Stomach (tissue), 9 donors: ENCODE data around the gene SLC6A15. TPM values are rescaled to one million over a fixed set of nuclear protein-coding genes. Genes with fewer than 3 reads are reported as not detected.

Experiments
- DNase-seq, 2 donors: peaks; one replicate each; pipeline versions ENCODE4 v3.0.0 to v3.0.0-alpha.2; 2013 to 2019
- H3K27ac ChIP-seq, 5 donors: fragments of 200-600 bp in 4 of 5; sonication (generic) in 4 of 5; one replicate each; pipeline ENCODE4 v1.5.1; 2013 to 2019; ENCODE audit warnings: mild to moderate bottlenecking in 1 of 5, moderate library complexity in 1 of 5
- H3K27me3 ChIP-seq, 3 donors: fragments of 200-600 bp; sonication (generic); one replicate each; pipeline ENCODE4 v1.5.1; 2017 to 2019; ENCODE audit warnings: mixed run types in 1 of 3
- H3K36me3 ChIP-seq, 4 donors: fragments of 200-600 bp; sonication (generic); 1 replicate in 3 of 4; 2 replicates in 1 of 4; pipeline ENCODE4 v1.5.1; 2016 to 2019
- H3K4me1 ChIP-seq, 4 donors: fragments of 200-600 bp; sonication (generic); one replicate each; pipeline ENCODE4 v1.5.1; 2016 to 2019
- H3K4me3 ChIP-seq, 4 donors: fragments of 200-600 bp; sonication (generic) in 3 of 4; one replicate each; pipeline ENCODE4 v1.5.1; 2016 to 2019; ENCODE audit warnings: mild to moderate bottlenecking in 1 of 4
- H3K9me3 ChIP-seq, 4 donors: fragments of 200-600 bp; sonication (generic); one replicate each; pipeline ENCODE4 v1.5.1; 2016 to 2019
- EP300 ChIP-seq: sonication (generic); formaldehyde crosslinking; IDR thresholded peaks from one replicate; pipeline ENCODE4 v1.6.1; 2017; ENCODE audit warnings: antibody characterized with exemption
- POLR2A ChIP-seq, 4 donors: fragments of 450-650 bp; IDR thresholded peaks; one replicate each; pipeline ENCODE4 v1.6.1; 2016; ENCODE audit warnings: antibody characterized with exemption in 4 of 4, control low read depth in 2 of 4, mild to moderate bottlenecking in 1 of 4, moderate library complexity in 1 of 4
- POLR2AphosphoS5 ChIP-seq, 3 donors: sonication (generic); formaldehyde crosslinking; IDR thresholded peaks; one replicate each; pipeline ENCODE4 v1.6.1; 2016; ENCODE audit warnings: antibody characterized with exemption in 3 of 3
- WGBS, 5 donors: extraction: QIAGEN DNeasy Blood & Tissue Kit in 3 of 5; methylation state at CpG; one replicate each; pipeline versions ENCODE4 v1.1.5 to v1.1.7; 2013 to 2018; 5-methylcytosine and 5-hydroxymethylcytosine counted together
- intact Hi-C: fragments of 100-400 bp; cut with DNase I; formaldehyde crosslinking; loops from one replicate; pipeline ENCODE4 v1.15.1; 2023; ENCODE audit warnings: low total_unique reads
- polyA plus RNA-seq, 3 donors: library from polyadenylated mRNA; stranded (reverse); fragments of 200-250 nt; gene quantifications; one replicate each; pipeline ENCODE4 v1.2.3, GENCODE V29; 2013
- total RNA-seq, 5 donors: library from RNA; depleted of rRNA; stranded (reverse); fragments of >200 nt; gene quantifications; one replicate each; pipeline versions ENCODE4 v1.1.0 to v1.2.3, GENCODE V29; 2014 to 2016
- TF ChIP-seq, protein P1 (sequence below), 7 experiments: fragments of 450-650 bp in 4 of 7; fragments of 200-600 bp in 3 of 7; sonication (generic) in 3 of 7; IDR thresholded peaks; one replicate each; pipeline ENCODE4 v1.5.1; 2016 to 2019; ENCODE audit warnings: antibody characterized with exemption in 7 of 7, control low read depth in 2 of 7, mild to moderate bottlenecking in 1 of 7
- donor health status: healthy with polysubstance abuse.
- donor health status: Bipolar disorder and iron deficiency.
- donor health status: healthy.

SLC6A15 gene
- total and polyA plus RNA-seq, 8 donors = 1.5 to 2.6 TPM; not detected in 6

DNA sequence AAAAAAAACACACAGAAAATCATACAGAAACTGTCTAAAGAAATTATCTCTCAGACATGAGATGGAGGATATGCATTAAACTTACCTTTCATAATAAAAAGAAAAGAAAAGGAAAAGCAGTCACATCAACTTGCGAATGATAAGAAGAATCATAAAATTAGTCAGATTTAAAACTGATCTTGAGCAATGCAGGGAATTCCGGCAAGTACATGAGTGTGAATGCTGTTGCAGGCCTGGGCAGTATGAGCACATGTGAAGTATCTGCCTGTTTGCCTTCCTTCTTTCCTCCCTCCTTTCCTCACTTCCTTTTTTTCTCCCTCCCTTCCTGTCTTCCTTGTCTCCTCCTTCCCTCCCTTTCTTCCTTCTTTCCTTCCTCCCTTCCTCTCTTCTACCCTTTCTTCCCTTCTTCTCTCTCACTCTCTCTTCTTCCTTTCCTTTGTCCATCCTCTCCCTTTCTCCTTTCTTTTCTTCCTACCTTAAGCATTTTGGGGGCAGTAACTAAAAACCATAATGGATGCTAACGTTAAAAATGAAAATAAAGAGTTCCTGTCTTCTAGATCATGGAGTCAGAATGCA lies 38.5 kb upstream of the SLC6A15 start:
- no peak for TF ChIP-seq POLR2AphosphoS5 (IDR thresholded peaks at IDR 0.05)
- TF ChIP-seq POLR2A (IDR thresholded peaks at IDR 0.05) = no peak
- TF ChIP-seq, protein P1, sequence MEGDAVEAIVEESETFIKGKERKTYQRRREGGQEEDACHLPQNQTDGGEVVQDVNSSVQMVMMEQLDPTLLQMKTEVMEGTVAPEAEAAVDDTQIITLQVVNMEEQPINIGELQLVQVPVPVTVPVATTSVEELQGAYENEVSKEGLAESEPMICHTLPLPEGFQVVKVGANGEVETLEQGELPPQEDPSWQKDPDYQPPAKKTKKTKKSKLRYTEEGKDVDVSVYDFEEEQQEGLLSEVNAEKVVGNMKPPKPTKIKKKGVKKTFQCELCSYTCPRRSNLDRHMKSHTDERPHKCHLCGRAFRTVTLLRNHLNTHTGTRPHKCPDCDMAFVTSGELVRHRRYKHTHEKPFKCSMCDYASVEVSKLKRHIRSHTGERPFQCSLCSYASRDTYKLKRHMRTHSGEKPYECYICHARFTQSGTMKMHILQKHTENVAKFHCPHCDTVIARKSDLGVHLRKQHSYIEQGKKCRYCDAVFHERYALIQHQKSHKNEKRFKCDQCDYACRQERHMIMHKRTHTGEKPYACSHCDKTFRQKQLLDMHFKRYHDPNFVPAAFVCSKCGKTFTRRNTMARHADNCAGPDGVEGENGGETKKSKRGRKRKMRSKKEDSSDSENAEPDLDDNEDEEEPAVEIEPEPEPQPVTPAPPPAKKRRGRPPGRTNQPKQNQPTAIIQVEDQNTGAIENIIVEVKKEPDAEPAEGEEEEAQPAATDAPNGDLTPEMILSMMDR (IDR thresholded peaks at IDR 0.05) = no peak
- no peak for TF ChIP-seq EP300
- no peaks in the 10 kb centered on the region for H3K27me3 ChIP-seq
- intact Hi-C loops = no loop called here
- no peaks in the 10 kb centered on the region for H3K9me3 ChIP-seq
- WGBS, 5 donors = 71 to 85% (median 74%) methylated on average over 3 of the region's 3 CpGs
- H3K27ac ChIP-seq = no peak overlapping the region
- no peak for DNase-seq
- no peak overlapping the region for H3K4me3 ChIP-seq
- no peaks in the 10 kb centered on the region for H3K36me3 ChIP-seq
- no peaks in the 10 kb centered on the region for H3K4me1 ChIP-seq

DNA sequence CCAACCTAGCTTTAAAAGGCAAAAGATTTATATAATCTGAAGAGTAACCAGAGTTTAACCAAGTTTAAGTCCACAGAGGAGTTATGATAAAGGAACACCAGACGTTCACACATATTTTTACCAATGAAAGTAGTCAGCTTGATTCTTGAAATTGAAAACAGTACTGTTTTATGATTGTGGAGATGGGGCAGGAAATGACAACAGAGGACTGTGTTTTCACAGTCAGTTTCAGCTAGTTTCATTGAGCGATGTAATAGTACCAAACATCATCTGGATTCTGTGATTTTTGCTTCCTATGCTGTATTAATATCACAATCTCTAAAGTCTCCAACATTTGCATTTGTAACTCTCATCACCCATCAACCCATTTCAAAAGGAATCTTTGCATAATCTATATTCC lies 34.2 kb upstream of the SLC6A15 start:
- H3K27ac ChIP-seq = no peak overlapping the region
- H3K27me3 ChIP-seq = no peaks in the 10 kb centered on the region
- 61 to 78% (median 66%) methylated on average over 2 of the region's 2 CpGs for WGBS, 5 donors
- H3K36me3 ChIP-seq = no peaks in the 10 kb centered on the region
- no peak overlapping the region for H3K4me3 ChIP-seq
- intact Hi-C loops = no loop called here
- no peaks in the 10 kb centered on the region for H3K9me3 ChIP-seq
- H3K4me1 ChIP-seq = no peaks in the 10 kb centered on the region
- no peak for DNase-seq
- TF ChIP-seq POLR2A (IDR thresholded peaks at IDR 0.05) (no peak), POLR2AphosphoS5 (IDR thresholded peaks at IDR 0.05) (no peak), EP300 (no peak)
- TF ChIP-seq, protein P1 (IDR thresholded peaks at IDR 0.05) = no peak

DNA sequence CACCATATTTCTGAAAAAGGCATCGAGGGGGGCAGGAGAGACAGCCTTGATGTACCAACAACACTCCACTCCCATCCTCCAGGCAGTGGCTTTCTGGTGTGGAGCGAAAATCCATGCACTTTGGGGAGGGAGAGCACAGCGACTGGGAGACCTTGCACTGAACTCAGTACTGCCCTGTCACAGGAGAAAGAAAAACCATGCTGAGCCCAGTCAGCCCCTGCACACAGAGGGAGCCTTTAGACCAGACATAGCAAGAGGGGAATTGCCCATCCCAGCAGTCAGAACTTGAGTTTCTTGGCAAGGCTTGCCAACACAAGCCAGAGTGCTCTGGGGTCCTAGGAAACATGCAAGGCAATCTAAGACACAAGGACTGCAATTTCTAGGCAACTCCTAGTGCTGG lies 24.8 kb upstream of the SLC6A15 start:
- no peak for DNase-seq
- no peak for TF ChIP-seq POLR2AphosphoS5 (IDR thresholded peaks at IDR 0.05)
- no peak for TF ChIP-seq POLR2A (IDR thresholded peaks at IDR 0.05)
- TF ChIP-seq, protein P1 (IDR thresholded peaks at IDR 0.05) = no peak
- TF ChIP-seq EP300 = no peak
- H3K27ac ChIP-seq = no peak overlapping the region

DNA sequence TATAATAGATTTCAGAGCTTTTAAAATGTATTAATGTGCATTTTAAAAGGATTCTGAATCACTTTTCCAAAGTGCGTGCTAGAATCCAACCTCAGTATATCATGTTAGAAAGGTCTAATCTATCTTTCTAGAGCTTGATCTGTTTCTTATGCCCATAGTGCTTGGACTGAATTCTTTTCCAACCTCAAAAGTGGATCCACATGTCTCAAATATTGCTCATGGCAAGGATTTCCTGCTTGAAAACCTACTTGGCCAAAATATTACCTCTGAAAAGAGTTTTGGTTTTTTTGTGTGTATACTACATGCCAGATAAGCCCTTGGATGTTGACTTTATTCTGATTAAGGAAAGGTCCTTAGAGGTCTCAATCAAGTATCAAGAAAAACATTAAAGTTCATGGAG lies 16.9 kb upstream of the SLC6A15 start:
- 86 to 97% (median 96%) methylated on average over 1 of the region's 1 CpG for WGBS, 5 donors
- TF ChIP-seq POLR2AphosphoS5 (IDR thresholded peaks at IDR 0.05) = no peak
- TF ChIP-seq, protein P1 (IDR thresholded peaks at IDR 0.05) = no peak
- no peaks in the 10 kb centered on the region for H3K36me3 ChIP-seq
- intact Hi-C loops = no loop called here
- no peaks in the 10 kb centered on the region for H3K4me1 ChIP-seq
- H3K9me3 ChIP-seq = no peaks in the 10 kb centered on the region
- peaks cover 0 to 8% (median 0%) of the 10 kb centered on the region in 3 donors for H3K27me3 ChIP-seq
- H3K27ac ChIP-seq = no peak overlapping the region
- H3K4me3 ChIP-seq = no peak overlapping the region
- DNase-seq = no peak

More for the DNA sequence above, 24.8 kb upstream of the SLC6A15 start:
- no peaks in the 10 kb centered on the region for H3K4me1 ChIP-seq
- WGBS, 5 donors = 47 to 62% (median 55%) methylated on average over 3 of the region's 3 CpGs
- H3K4me3 ChIP-seq = no peak overlapping the region
- no peaks in the 10 kb centered on the region for H3K36me3 ChIP-seq
- no peaks in the 10 kb centered on the region for H3K27me3 ChIP-seq
- no peaks in the 10 kb centered on the region for H3K9me3 ChIP-seq
- intact Hi-C loops = no loop called here
